ENCODE measurements around the gene ANKRD55.
"Not testable (repeated sequence)": the region's sequence is repeated elsewhere in the genome, so short reads cannot be mapped to it uniquely, and the experiment has no call there.

ANKRD55 gene

GRCh38 chr5:56206126-56206910, 26.8 kb downstream of the ANKRD55 start:
- DNase-seq, result no peak

- not testable (repeated sequence) for DNase-seq
Observed at GRCh38 chr5:56203936-56204335, 29.2 kb downstream of the ANKRD55 start.

- no peak for DNase-seq
Observed at GRCh38 chr5:56202483-56202882, 30.6 kb downstream of the ANKRD55 start.

GRCh38 chr5:56201762-56202261, 31.3 kb downstream of the ANKRD55 start:
- not testable (repeated sequence) for DNase-seq

- peak; percentile 28 for DNase-seq
Observed at GRCh38 chr5:56200971-56201666, 32.0 kb downstream of the ANKRD55 start.

GRCh38 chr5:56195016-56195415, 38.1 kb downstream of the ANKRD55 start:
- DNase-seq, result no peak

GRCh38 chr5:56192246-56192645, 40.9 kb downstream of the ANKRD55 start:
- no peak for DNase-seq

GRCh38 chr5:56191656-56192055, 41.5 kb downstream of the ANKRD55 start:
- no peak for DNase-seq

GRCh38 chr5:56190497-56190896, 42.6 kb downstream of the ANKRD55 start:
- no peak for DNase-seq

GRCh38 chr5:56185768-56186311, 47.3 kb downstream of the ANKRD55 start:
- DNase-seq, result no peak

GRCh38 chr5:56183506-56183905, 49.6 kb downstream of the ANKRD55 start:
- no peak for DNase-seq

- DNase-seq, result no peak
Observed at GRCh38 chr5:56179442-56179841, 53.7 kb downstream of the ANKRD55 start.

GRCh38 chr5:56178823-56179222, 54.3 kb downstream of the ANKRD55 start:
- no peak for DNase-seq

GRCh38 chr5:56176871-56177533, 56.1 kb downstream of the ANKRD55 start:
- DNase-seq, result no peak

- DNase-seq, result no peak
Observed at GRCh38 chr5:56176155-56176798, 56.9 kb downstream of the ANKRD55 start.

GRCh38 chr5:56175488-56175887, 57.6 kb downstream of the ANKRD55 start:
- no peak for DNase-seq

- DNase-seq, result no peak
Observed at GRCh38 chr5:56175021-56175420, 58.1 kb downstream of the ANKRD55 start.

- DNase-seq, result no peak
Observed at GRCh38 chr5:56172241-56172640, 60.9 kb downstream of the ANKRD55 start.

GRCh38 chr5:56170557-56170956, 62.6 kb downstream of the ANKRD55 start:
- no peak for DNase-seq

GRCh38 chr5:56169949-56170348, 63.2 kb downstream of the ANKRD55 start:
- no peak for DNase-seq

- DNase-seq, result no peak
Observed at GRCh38 chr5:56169281-56169680, 63.8 kb downstream of the ANKRD55 start.

GRCh38 chr5:56168066-56168478, 65.1 kb downstream of the ANKRD55 start:
- DNase-seq, result no peak

- no peak for DNase-seq
Observed at GRCh38 chr5:56167519-56167918, 65.6 kb downstream of the ANKRD55 start.
